WERI-Rb-1 (cell line): ENCODE data around the gene AKAP13.

Experiments used
- DNase-seq: peaks from one replicate; pipeline ENCODE4 v3.0.0-alpha.2; 2020
- H3K27ac ChIP-seq: fragments of 250-450 bp; sonication (Bioruptor Pico); 2 replicates; pipeline ENCODE4 v1.5.1; 2020; ENCODE audit warnings: mild to moderate bottlenecking, moderate library complexity
- H3K27me3 ChIP-seq: fragments of 250-450 bp; sonication (Bioruptor Pico); 2 replicates; pipeline ENCODE4 v1.5.1; 2021; ENCODE audit warnings: mild to moderate bottlenecking, low read depth, moderate library complexity; ENCODE audit not compliant: insufficient read depth, severe bottlenecking
- H3K36me3 ChIP-seq: fragments of 250-450 bp; sonication (Bioruptor Pico); 2 replicates; pipeline ENCODE4 v1.5.1; 2020; ENCODE audit warnings: mild to moderate bottlenecking, moderate library complexity
- H3K4me3 ChIP-seq: 2 replicates; pipeline ENCODE4 v1.5.1; 2011; ENCODE audit warnings: low read depth, mild to moderate bottlenecking, control low read depth, low read length
- H3K9me3 ChIP-seq: fragments of 250-450 bp; sonication (Bioruptor Pico); 2 replicates; pipeline ENCODE4 v1.5.1; 2021; ENCODE audit warnings: mild to moderate bottlenecking, moderate library complexity; ENCODE audit not compliant: severe bottlenecking
- TF ChIP-seq, protein P1 (sequence below): IDR thresholded peaks from 2 replicates; pipeline ENCODE4 v1.5.1; 2011; ENCODE audit warnings: low read depth, mild to moderate bottlenecking, control low read depth, inconsistent platforms, low read length

Gene AKAP13

GRCh38 chr15:85587707-85588411 lies 207.5 kb downstream of the AKAP13 start:
- no peak for DNase-seq
- Histone ChIP-seq H3K27me3 (no peaks in the 10 kb centered on the region), H3K9me3 (no peaks in the 10 kb centered on the region), H3K4me3 (no peak overlapping the region), H3K27ac (no peak overlapping the region; the same call in 1 of the 2 replicates), H3K36me3 (peaks cover 63% of the 10 kb centered on the region)
- TF ChIP-seq, protein P1, sequence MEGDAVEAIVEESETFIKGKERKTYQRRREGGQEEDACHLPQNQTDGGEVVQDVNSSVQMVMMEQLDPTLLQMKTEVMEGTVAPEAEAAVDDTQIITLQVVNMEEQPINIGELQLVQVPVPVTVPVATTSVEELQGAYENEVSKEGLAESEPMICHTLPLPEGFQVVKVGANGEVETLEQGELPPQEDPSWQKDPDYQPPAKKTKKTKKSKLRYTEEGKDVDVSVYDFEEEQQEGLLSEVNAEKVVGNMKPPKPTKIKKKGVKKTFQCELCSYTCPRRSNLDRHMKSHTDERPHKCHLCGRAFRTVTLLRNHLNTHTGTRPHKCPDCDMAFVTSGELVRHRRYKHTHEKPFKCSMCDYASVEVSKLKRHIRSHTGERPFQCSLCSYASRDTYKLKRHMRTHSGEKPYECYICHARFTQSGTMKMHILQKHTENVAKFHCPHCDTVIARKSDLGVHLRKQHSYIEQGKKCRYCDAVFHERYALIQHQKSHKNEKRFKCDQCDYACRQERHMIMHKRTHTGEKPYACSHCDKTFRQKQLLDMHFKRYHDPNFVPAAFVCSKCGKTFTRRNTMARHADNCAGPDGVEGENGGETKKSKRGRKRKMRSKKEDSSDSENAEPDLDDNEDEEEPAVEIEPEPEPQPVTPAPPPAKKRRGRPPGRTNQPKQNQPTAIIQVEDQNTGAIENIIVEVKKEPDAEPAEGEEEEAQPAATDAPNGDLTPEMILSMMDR = no peak

- TF ChIP-seq, protein P1 = no peak
- Histone ChIP-seq H3K36me3 (peaks cover 60% of the 10 kb centered on the region), H3K27ac (no peak overlapping the region; the same call in 1 of the 2 replicates), H3K4me3 (no peak overlapping the region), H3K27me3 (no peaks in the 10 kb centered on the region), H3K9me3 (no peaks in the 10 kb centered on the region)
- peak; percentile 19 for DNase-seq
Measured at GRCh38 chr15:85588677-85589076, 208.3 kb downstream of the AKAP13 start.

GRCh38 chr15:85589851-85590250 lies 209.4 kb downstream of the AKAP13 start:
- Histone ChIP-seq H3K27ac (no peak overlapping the region), H3K27me3 (no peaks in the 10 kb centered on the region), H3K9me3 (no peaks in the 10 kb centered on the region), H3K36me3 (peaks cover 58% of the 10 kb centered on the region), H3K4me3 (no peak overlapping the region)
- no peak for DNase-seq
- TF ChIP-seq, protein P1 = no peak

- no peak for DNase-seq
- Histone ChIP-seq H3K9me3 (no peaks in the 10 kb centered on the region), H3K27ac (no peak overlapping the region), H3K27me3 (no peaks in the 10 kb centered on the region), H3K4me3 (no peak overlapping the region), H3K36me3 (peaks cover 57% of the 10 kb centered on the region)
- TF ChIP-seq, protein P1 = no peak
Measured at GRCh38 chr15:85591622-85592021, 211.2 kb downstream of the AKAP13 start.

DNA sequence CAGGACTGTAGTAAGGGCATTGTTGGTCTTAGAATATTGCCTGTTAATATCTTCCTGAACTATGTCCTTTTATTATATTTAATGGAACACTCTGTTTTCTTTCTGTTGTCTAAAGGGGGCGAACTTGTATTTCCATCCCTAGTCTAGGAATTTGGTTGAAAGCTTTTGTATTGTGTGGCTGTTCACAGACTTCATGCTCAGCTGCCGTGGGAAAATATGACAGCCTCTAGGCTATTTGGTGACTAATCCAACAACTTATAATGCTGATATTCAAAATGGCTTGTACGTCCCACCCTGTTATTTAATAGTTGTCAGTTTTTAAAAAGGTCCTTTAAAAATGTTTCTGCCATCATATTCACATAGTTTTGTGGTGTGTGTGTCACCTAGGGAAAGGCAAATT lies 211.7 kb downstream of the AKAP13 start:
- Histone ChIP-seq H3K27ac (no peak overlapping the region), H3K4me3 (no peak overlapping the region), H3K27me3 (no peaks in the 10 kb centered on the region), H3K9me3 (no peaks in the 10 kb centered on the region), H3K36me3 (peaks cover 53% of the 10 kb centered on the region)
- TF ChIP-seq, protein P1 = no peak
- DNase-seq = no peak
